A172 (cell line): ENCODE measurements around the gene CNTN2. TPM values are rescaled to one million over a fixed set of nuclear protein-coding genes. Genes with fewer than 3 reads are reported as not detected.

Source experiments
- DNase-seq: peaks from one replicate; pipeline ENCODE4 v3.0.0-alpha.2; 2015; ENCODE audit warnings: low spot score
- total RNA-seq: library from RNA; depleted of rRNA; stranded (reverse); fragments of >200 nt; shearing (Covaris generic); gene quantifications from 2 replicates; pipeline ENCODE4 v1.2.3, GENCODE V29; 2014

CNTN2 gene
- total RNA-seq, 1 experiment from 2014 or later = 1.8 TPM

DNA sequence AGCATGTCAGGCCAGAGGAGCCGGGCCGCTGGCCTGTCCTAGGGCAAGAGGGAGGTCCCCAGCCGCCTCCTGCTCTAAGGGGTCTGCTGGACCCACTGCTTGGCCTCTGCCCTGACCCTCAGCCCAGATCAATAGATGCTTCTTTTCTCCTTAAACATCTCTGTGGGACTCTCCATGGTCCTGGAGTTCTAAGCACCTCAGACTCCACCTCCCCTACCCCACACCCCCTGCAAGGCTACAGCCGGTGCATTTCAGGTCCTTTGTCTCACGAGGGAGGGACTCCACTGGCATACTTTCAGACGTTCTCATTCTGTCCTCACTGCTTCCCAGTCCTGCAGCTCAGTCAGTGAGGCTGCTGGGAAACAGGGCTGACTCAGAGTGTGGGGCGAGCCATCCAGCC is 11.0 kb downstream of the CNTN2 start:
- DNase-seq = no peak

DNA sequence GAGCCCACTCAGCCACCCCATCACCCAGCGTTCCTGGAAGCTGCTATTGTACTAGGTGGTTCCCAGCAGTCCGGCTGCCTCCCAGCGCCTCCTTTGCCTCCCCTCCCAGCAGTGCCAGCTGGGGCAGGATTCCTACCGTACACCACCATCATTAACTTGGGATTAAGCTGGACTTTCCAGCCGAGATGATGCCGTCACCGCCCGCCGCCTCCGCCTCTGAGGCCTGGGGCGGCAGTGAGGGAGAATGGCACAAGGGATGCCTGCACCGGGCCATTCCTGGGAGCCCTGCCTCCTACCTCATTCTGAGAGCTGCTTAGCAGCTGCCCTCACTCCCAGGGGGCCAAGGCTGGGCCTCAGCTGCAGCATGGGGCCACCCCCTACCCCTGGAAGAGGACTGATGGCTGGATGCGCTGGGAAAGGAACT is 13.2 kb downstream of the CNTN2 start:
- no peak for DNase-seq

DNA sequence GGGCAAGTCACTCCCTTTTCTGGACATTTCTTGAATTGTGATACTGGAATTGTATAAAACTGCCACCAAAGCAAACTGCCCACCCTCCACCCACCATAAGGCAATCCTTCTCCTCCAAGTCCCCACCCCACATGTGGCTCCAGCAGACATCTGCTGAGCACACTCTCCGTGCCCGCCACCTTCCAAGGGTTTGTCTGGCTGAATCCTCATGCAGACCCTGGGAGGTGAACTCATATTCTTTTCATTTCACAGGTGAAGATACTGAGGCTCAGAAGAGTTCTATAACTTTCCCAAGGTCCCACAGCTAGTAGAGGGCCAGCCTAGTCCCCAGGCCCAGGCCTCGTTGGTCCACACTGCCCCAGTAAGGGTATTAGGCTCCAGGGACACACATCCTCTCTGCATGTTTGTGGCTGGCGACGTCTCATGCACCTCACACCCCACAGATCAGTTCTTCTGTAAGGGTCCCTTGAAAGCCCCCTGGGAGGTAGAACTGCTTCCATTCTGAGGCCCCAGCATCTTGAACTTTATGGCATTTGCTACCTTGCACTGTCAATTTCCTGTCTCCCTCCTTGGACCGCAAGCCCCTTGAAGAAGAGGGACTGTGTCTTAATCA is 14.1 kb downstream of the CNTN2 start:
- no peak for DNase-seq

DNA sequence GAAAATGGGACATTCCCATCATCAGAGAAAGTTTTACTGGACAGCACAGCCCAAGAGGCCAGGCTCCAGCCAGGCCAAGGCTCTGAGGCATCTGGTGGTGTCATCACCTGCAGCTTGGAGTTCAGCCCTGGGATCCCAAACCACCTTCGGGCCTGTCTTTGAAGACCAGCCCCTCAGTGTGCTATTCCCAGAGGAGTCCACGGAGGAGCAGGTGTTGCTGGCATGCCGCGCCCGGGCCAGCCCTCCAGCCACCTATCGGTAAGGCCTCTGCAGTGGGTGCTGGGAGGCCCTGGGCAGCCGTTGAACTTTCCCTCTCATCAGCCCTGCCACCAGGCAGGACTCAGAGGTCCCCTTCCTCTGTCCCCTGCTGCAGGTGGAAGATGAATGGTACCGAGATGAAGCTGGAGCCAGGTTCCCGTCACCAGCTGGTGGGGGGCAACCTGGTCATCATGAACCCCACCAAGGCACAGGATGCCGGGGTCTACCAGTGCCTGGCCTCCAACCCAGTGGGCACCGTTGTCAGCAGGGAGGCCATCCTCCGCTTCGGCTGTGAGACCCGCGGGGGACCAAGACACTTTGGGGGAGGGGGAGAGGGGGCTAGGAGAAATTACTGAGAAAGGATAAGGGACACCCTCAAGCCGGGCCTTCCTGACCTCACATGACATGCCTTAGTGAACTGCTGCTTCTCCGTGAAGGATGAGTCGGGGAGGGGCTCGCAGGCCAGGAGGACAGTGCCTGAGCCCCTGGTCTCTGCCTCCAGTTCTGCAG is 15.0 kb downstream of the CNTN2 start:
- no peak for DNase-seq

DNA sequence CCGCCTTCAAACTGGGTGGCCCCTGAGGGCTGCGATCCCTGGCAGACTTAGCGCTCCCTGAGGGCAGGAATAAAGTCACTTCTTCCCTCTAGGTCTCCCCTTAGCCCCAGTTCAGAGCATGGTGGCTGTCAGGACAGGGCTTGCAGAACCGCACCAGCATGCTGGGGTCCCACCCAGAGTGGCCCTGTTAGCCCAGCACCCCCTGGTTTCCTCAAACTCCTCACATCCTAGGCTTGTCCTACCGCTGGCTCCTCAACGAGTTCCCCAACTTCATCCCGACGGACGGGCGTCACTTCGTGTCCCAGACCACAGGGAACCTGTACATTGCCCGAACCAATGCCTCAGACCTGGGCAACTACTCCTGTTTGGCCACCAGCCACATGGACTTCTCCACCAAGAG is 15.8 kb downstream of the CNTN2 start:
- no peak for DNase-seq

DNA sequence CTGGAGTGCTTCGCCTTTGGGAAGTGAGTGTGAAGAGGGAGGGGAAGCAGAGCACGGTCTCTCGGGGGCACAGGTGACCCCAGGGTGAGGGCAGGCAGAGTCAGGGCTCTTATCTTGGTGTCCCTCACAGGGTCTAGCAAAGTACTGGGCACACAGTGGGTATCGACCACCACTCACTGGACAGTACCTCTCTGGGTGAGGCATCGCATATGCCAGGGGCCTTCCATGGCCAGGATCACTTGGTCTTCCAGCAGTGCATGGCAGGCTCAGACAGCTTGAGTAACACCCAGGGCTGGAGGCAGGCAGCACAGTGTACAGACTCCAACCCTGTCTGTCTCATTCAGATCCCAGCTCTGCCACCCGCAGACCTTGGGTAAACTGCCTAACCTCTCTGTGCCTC is 16.6 kb downstream of the CNTN2 start:
- no peak for DNase-seq

DNA sequence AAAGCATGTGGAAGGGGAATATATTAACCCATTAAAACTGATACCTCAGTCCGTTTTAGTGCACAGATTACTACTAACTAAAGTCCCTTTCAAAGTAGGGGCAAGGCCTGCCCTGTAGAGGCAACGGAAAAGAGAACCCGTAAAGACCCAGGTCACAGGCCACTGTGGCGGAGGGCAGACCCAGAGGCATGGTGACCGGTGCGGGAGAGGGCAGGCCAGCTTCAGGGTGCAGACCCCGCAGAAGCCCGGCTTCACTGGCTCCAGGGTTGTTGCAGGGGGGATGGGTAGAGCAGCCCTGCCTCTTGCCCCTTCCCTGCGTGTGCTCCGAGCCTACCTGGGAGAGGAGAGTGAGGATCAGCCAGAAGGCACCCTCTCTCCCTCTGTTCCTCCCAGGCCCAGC is 17.7 kb downstream of the CNTN2 start:
- DNase-seq = no peak

DNA sequence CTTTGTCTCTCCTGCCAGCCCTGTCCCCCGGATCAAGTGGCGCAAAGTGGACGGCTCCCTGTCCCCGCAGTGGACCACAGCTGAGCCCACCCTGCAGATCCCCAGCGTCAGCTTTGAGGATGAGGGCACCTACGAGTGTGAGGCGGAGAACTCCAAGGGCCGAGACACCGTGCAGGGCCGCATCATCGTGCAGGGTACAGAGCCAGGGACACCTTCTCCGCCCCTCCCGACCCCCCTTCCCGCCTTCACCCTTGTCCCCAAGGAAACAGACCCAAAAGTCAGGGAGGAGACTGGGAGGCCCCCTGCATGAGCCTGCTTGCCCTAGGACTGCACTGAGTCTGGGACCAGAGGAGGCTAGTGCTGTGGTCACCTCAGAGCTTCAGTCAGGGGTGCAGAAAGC is 18.2 kb downstream of the CNTN2 start:
- DNase-seq = no peak

DNA sequence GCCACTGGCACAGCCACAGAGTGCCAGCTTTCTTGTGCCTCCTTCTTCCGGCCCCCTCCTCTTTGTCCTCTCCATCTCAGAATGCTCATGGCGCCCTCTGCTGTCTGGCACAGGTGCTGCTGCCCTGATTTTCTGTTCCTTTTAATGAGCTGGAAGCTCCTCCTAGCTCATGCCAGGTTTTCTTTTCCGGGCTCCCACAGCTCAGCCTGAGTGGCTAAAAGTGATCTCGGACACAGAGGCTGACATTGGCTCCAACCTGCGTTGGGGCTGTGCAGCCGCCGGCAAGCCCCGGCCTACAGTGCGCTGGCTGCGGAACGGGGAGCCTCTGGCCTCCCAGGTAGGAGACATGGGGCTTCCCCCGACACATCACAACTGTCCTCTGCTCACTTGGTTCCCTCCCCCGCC is 18.7 kb downstream of the CNTN2 start:
- peak; percentile 83 for DNase-seq

DNA sequence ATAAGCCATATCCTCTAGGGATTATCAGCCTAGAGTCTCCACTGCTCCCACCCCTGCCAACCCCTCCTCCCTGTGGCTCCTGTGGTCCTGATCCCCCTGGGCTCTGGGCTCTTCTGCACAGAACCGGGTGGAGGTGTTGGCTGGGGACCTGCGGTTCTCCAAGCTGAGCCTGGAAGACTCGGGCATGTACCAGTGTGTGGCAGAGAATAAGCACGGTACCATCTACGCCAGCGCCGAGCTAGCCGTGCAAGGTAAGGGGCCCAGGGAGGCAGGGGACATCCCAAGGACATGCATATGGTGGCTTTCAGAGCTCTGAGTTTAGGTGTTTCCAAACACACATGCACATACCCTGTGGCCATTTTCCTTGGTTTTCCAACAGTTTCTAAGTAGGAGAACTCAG is 19.3 kb downstream of the CNTN2 start:
- no peak for DNase-seq

DNA sequence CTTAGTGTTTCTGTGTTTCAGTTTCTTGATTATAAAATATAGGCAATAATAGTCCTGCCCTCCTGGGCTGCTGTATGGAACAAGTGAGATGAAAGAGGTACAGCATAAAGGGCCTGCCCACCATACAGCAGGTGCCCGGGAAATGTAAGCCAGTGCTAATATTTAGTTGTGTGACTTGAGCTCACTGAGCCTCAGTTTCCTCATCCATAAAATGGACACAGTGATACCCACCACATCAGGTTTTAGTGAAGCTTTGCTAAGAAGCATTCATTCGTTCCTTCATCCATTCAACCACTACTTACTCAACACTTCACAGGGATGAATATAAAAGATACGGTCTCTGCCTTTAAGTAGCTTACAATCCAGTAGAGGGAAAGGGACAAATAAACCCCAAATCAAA is 19.9 kb downstream of the CNTN2 start:
- DNase-seq = no peak

DNA sequence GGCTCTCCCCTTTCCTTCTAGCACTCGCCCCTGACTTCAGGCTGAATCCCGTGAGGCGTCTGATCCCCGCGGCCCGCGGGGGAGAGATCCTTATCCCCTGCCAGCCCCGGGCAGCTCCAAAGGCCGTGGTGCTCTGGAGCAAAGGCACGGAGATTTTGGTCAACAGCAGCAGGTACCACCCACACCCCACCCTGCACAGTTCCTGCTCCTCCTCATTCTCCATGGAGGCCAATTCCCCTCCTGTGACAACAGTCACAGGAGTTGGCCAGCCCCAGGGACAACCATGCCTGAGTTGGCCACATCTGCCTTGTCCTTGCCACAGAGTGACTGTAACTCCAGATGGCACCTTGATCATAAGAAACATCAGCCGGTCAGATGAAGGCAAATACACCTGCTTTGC is 21.3 kb downstream of the CNTN2 start:
- no peak for DNase-seq

DNA sequence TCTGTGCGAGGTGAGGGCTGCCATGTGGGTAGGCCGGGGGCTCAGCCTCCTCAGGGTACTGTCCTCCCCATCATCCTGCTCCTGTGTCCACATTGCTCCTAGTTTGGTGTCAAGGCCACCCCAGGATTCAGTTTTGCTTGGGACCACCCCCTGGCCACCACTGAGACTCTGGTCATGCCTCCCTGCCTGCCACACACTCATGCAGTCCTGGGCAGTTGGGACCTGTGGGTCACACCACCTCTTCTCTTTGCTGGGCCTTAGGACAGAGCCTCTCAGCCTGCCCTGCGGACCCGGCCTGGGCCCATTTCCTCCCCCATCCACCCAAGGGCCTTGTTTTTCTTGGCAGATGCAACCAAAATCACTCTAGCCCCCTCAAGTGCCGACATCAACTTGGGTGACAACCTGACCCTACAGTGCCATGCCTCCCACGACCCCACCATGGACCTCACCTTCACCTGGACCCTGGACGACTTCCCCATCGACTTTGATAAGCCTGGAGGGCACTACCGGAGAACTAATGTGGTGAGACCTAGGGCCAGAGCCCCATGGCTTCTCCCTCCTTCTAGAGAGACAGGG is 21.8 kb downstream of the CNTN2 start:
- DNase-seq = no peak

DNA sequence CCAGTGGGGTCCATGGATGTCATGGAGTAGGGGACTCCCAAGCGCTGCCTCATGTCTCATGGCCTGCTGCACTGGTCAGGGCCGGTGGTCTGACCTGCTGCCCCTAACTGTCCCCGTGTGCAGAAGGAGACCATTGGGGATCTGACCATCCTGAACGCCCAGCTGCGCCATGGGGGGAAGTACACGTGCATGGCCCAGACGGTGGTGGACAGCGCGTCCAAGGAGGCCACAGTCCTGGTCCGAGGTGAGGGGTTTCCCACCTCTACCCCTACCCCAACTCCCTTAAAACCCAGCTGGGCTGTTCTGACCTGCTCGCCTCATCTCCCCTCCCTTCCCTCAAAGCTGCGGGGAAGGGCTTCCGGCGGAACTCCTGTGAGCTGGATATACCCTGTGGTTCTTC is 22.7 kb downstream of the CNTN2 start:
- DNase-seq = no peak

DNA sequence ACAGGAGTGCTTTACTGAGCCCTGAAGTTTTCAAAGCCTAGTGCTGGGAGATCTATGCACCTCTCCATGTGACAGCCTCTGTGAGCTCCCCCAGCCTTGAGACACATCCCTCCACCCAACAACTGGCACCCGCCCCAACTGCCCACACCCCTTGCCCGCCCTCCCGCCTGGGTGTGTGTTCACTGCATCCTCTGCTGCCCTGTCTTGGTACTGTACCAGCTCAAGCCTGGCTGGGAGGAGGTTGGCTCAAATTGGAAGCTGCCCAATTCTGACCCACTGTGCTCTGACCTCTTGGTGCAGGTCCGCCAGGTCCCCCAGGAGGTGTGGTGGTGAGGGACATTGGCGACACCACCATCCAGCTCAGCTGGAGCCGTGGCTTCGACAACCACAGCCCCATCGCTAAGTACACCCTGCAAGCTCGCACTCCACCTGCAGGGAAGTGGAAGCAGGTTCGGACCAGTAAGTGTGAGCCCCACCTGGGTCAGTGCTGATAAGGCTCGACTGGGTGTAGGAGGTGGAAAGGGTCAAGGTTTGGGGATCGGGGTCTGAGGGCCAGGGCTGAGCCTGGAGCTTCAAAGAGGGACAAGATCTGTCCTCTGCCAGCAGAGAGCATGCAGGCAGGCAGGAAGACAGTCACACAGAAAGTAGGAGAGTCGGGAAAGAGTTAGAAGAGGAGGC is 23.3 kb downstream of the CNTN2 start:
- DNase-seq = peak; percentile 26

DNA sequence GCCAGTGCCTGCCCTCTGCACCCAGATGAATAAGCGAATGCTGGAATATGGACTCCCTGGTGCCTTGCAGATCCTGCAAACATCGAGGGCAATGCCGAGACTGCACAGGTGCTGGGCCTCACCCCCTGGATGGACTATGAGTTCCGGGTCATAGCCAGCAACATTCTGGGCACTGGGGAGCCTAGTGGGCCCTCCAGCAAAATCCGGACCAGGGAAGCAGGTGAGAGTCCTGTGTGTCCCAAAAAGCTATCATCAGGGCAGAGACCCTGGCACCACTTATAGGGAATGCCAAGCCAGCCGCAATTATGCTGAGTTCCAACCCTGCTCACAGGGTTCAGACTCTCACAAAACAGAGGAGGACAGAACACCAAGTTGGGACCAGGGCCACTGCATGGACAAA is 24.0 kb downstream of the CNTN2 start:
- no peak for DNase-seq

DNA sequence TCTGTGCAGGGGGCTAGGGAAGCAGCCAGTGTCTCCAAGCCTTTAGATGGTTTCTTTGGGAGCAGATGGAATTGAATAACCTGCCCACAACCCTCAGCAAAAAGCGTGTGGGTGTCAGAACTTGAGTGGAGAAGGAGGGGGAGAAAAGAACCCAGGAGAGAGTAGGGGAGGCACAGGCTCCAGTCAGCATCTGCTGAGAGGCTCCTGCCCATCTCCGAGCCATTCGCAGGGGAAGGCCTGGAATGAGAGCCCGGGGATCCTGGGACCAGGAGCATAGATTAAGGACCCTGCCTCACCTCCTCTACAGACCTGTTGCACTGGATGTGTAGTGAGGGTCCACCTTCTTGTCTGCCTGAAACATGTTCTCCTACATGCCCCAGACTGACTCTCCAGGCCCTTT is 25.0 kb downstream of the CNTN2 start:
- DNase-seq = no peak

DNA sequence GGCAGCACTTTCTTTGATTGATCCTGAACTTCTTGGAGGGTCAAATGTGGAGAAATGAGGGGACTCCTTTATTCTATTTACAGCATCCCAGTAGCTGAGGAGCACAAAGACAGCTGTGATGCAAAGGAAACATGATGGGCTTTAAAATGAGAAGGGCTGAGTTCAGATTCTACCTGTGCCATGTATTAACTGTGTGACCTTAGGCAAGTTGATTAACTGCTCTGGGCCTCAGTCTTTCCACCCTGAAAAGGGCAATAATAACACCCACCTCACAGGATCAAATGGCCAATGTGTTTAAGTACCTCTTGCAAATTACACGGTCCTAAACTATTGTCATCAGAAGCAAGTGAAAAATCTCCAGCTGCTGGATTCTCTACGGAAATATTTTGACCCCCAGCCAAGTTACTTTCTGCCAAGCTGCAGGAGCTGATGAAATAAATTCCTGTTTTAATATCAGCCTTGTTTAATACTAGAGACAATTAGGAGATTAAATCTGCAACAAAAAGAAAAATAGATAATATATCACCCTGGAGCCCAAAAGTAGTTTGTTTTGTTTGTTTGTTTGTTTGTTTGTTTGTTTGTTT is 25.5 kb downstream of the CNTN2 start:
- DNase-seq = no peak

DNA sequence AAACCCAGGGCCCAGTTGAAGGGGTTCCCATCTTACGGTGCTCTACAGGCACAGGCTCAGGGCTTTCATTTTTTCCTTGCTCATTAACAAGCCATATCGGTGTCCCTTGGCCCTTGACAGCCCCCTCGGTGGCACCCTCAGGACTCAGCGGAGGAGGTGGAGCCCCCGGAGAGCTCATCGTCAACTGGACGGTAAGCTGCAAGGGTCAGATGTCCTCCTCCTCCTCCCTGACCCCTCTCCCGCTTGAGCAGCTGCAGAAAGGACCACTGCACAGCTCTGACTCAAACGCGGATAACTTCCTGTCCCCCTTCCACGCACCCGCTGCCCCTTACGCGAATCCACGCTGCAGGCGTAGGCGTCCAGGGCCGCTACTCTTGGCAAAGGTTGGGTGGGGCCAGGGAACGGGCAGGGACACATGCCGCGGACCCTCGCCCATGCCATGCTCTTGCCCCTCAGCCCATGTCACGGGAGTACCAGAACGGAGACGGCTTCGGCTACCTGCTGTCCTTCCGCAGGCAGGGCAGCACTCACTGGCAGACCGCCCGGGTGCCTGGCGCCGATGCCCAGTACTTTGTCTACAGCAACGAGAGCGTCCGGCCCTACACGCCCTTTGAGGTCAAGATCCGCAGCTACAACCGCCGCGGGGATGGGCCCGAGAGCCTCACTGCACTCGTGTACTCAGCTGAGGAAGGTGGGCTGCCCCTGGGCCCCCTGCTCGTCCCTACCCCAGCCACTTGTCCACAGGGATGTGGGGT is 26.5 kb downstream of the CNTN2 start:
- no peak for DNase-seq

DNA sequence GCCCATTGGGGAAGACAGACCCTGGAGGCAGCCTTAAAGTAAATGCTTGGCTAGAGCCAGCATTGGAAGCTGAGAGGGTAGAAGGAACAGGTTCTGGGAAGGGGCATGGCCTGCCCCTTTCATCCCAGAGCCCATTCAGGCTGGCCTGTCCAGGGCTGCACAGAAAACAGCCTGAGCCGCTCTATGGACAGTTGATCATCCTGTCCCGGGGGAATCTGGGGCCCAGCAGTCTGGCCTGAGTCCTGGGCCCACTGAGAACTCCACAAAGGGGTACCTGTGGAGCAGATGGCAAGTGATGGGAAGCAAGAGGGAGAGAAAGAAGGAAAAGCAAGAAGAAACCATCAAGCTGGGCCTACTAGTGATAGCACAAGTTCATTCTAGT is 28.0 kb downstream of the CNTN2 start:
- no peak for DNase-seq

DNA sequence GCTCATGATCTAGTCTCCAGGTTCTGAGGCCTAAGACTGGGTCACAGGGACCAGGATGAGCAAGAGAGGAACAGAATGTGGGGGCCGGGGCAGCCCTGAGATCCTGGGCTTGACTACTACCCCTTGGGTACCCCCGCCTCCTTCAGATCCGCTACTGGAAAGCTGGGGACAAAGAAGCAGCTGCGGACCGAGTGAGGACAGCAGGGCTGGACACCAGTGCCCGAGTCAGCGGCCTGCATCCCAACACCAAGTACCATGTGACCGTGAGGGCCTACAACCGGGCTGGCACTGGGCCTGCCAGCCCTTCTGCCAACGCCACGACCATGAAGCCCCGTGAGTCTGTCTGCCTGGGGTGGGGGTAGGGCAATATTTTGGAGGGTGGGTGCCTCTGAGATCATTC is 28.8 kb downstream of the CNTN2 start:
- no peak for DNase-seq

DNA sequence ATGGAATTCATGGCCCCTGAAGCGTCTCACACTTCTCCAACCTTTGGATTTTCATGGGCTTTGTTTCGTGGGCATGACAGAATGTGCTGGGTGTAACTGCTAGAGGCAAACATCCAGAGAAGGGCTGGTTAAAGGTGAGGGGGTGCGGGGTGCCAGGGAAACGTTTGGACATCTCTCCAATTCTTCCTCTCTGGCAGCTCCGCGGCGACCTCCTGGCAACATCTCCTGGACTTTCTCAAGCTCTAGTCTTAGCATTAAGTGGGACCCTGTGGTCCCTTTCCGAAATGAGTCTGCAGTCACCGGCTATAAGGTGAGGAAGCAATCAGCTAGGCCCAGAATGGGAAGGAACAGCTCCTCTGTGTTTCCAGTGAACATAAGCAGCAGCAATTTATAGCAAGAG is 29.3 kb downstream of the CNTN2 start:
- DNase-seq = no peak
